Spleen (tissue), 11 donors: ENCODE results near the gene ADGRL3. TPM values are rescaled to one million over a fixed set of nuclear protein-coding genes. Genes with fewer than 3 reads are reported as not detected.

Source experiments
- DNase-seq: peaks from one replicate; pipeline ENCODE4 v3.0.0-alpha.2; 2020
- H3K27ac ChIP-seq, 8 donors: fragments of 200-600 bp; sonication (generic) in 7 of 8; 1 replicate in 4 of 8; 2 replicates in 4 of 8; pipeline versions ENCODE4 v1.5.0 to v1.8.0; 2016 to 2021; ENCODE audit warnings: inconsistent platforms in 4 of 8, mild to moderate bottlenecking in 4 of 8, moderate library complexity in 1 of 8
- H3K27me3 ChIP-seq, 7 donors: fragments of 200-600 bp; sonication (generic) in 6 of 7; replicated peaks in 1 of 7; 1 replicate in 4 of 7; 2 replicates in 3 of 7; pipeline versions ENCODE4 v1.5.0 to v1.8.0; 2016 to 2021; ENCODE audit warnings: inconsistent platforms in 3 of 7, mild to moderate bottlenecking in 1 of 7
- H3K36me3 ChIP-seq, 6 donors: fragments of 200-600 bp; sonication (generic) in 5 of 6; 1 replicate in 4 of 6; 2 replicates in 2 of 6; pipeline versions ENCODE4 v1.5.0 to v1.8.0; 2016 to 2021; ENCODE audit warnings: inconsistent platforms in 2 of 6
- H3K4me1 ChIP-seq, 6 donors: fragments of 200-600 bp; sonication (generic) in 5 of 6; 1 replicate in 3 of 6; 2 replicates in 3 of 6; pipeline versions ENCODE4 v1.5.0 to v1.8.0; 2016 to 2021; ENCODE audit warnings: inconsistent platforms in 3 of 6
- H3K4me3 ChIP-seq, 8 donors: fragments of 200-600 bp; sonication (generic) in 7 of 8; 1 replicate in 4 of 8; 2 replicates in 4 of 8; pipeline versions ENCODE4 v1.5.0 to v1.8.0; 2016 to 2021; ENCODE audit warnings: inconsistent platforms in 4 of 8, mild to moderate bottlenecking in 4 of 8, moderate library complexity in 2 of 8
- H3K9me3 ChIP-seq, 8 donors: fragments of 200-600 bp; sonication (generic) in 7 of 8; 1 replicate in 4 of 8; 2 replicates in 4 of 8; pipeline versions ENCODE4 v1.5.0 to v1.8.0; 2016 to 2021; ENCODE audit warnings: inconsistent platforms in 4 of 8
- POLR2A ChIP-seq, 3 donors: fragments of 450-650 bp; IDR thresholded peaks; one replicate each; pipeline ENCODE4 v1.5.1; 2017; ENCODE audit warnings: antibody characterized with exemption in 3 of 3, mild to moderate bottlenecking in 1 of 3
- POLR2AphosphoS5 ChIP-seq, 3 donors: sonication (generic); formaldehyde crosslinking; IDR thresholded peaks; one replicate each; pipeline ENCODE4 v1.5.1; 2017; ENCODE audit warnings: antibody characterized with exemption in 3 of 3
- WGBS, 5 donors: extraction: QIAGEN DNeasy Blood & Tissue Kit in 3 of 5; methylation state at CpG; one replicate each; pipeline versions ENCODE4 v1.1.5 to v1.1.7; 2013 to 2018; 5-methylcytosine and 5-hydroxymethylcytosine counted together
- intact Hi-C: fragments of 100-400 bp; cut with DNase I; formaldehyde crosslinking; loops from one replicate; pipeline ENCODE4 v1.15.0; 2023; ENCODE audit warnings: low total_unique reads
- polyA plus RNA-seq, 3 donors: library from polyadenylated mRNA; stranded (reverse); fragments of 200-250 nt; gene quantifications; one replicate each; pipeline ENCODE4 v1.2.1, GENCODE V29; 2013
- total RNA-seq, 7 donors: library from RNA; depleted of rRNA in 3 of 7; stranded (reverse); fragments of >200 nt in 3 of 7; fragmentation: NEBNext Ultra II Directional in 4 of 7; extraction: Animal tissue kit (Norgen Biotek cat#: 25700) in 4 of 7; gene quantifications; one replicate each; pipeline versions ENCODE4 v1.1.0 to v1.2.1, GENCODE V29; 2016 to 2021
- TF ChIP-seq, protein P1 (sequence below), 11 experiments: fragments of 200-600 bp in 7 of 11; fragments of 450-650 bp in 4 of 11; sonication (generic) in 4 of 11; IDR thresholded peaks in 8 of 11; conservative IDR thresholded peaks in 3 of 11; 1 replicate in 7 of 11; 2 replicates in 4 of 11; pipeline versions ENCODE4 v1.4.0 to v1.8.0; 2016 to 2021; ENCODE audit warnings: antibody characterized with exemption in 11 of 11, inconsistent platforms in 4 of 11, mild to moderate bottlenecking in 1 of 11
- donor health status: healthy with polysubstance abuse.
- donor health status: DM: no; HTN: no; CAD: no; lungs with moderate emphysema.
- donor health status: DM: no; HTN: no; CAD: no.
- donor health status: Bipolar disorder and iron deficiency.
- donor health status: healthy.
- donor health status: DM: no; HTN: no; CAD: no.
- donor health status: DM: yes; HTN: yes; CAD: no.

ADGRL3 gene
- total and polyA plus RNA-seq, 10 donors = 0.09 to 0.92 (median 0.46) TPM; not detected in 1

DNA sequence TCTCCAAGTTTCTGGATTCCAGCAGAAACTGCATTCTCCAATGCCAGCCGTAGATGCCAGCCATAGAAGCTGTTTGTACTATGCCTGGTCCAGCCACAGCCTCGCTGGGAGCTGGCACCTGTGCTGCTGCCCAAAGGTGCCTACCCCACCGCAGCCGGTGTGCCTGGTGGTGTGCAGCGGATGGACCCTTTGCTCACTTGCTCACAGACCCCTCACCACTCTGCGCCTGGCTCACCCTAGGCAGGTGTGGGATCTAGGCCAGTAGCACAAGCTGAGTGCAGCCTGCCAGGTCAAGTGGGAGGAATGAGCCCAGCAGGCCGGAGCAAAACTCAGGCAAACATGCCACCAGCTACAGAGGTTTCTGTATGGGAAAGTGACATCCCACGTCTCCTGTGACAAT is 463.2 kb downstream of the ADGRL3 start:
- no peaks in the 10 kb centered on the region for H3K36me3 ChIP-seq
- no peak overlapping the region for H3K4me3 ChIP-seq
- no peaks in the 10 kb centered on the region for H3K27me3 ChIP-seq
- intact Hi-C loops = no loop called here
- no peak for DNase-seq
- 77 to 96% (median 87%) methylated on average over 4 to 8 of the region's 8 CpGs for WGBS, 5 donors
- H3K9me3 ChIP-seq = peaks cover 0 to 21% (median 11%) of the 10 kb centered on the region in 8 donors
- no peaks in the 10 kb centered on the region for H3K4me1 ChIP-seq
- TF ChIP-seq, protein P1, sequence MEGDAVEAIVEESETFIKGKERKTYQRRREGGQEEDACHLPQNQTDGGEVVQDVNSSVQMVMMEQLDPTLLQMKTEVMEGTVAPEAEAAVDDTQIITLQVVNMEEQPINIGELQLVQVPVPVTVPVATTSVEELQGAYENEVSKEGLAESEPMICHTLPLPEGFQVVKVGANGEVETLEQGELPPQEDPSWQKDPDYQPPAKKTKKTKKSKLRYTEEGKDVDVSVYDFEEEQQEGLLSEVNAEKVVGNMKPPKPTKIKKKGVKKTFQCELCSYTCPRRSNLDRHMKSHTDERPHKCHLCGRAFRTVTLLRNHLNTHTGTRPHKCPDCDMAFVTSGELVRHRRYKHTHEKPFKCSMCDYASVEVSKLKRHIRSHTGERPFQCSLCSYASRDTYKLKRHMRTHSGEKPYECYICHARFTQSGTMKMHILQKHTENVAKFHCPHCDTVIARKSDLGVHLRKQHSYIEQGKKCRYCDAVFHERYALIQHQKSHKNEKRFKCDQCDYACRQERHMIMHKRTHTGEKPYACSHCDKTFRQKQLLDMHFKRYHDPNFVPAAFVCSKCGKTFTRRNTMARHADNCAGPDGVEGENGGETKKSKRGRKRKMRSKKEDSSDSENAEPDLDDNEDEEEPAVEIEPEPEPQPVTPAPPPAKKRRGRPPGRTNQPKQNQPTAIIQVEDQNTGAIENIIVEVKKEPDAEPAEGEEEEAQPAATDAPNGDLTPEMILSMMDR (IDR thresholded peaks at IDR 0.05 in 8 of 11, conservative IDR thresholded peaks at IDR 0.05 in 3 of 11) = no peak
- TF ChIP-seq POLR2A (IDR thresholded peaks at IDR 0.05) (no peak), POLR2AphosphoS5 (IDR thresholded peaks at IDR 0.05) (no peak)
- no peak overlapping the region for H3K27ac ChIP-seq

DNA sequence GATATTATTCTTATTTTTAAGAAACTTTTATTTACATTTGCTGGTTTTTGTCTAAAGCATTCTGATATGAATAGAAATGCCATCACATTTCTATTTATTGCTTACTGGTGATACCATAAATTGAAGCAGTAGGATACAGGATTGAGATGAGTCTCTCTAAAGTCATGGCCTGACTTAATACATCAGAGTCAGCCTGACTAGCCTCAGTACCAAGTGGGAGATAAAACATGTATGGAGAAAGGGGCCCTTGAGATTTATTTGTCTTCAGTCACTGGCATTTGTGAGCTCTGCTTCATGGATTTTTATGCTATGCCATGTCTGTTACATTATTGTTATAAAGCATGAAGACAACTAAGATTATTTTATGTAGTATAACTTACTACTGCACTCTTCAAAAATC is 465.5 kb downstream of the ADGRL3 start:
- H3K9me3 ChIP-seq = peaks cover 0 to 34% (median 17%) of the 10 kb centered on the region in 8 donors
- H3K36me3 ChIP-seq = no peaks in the 10 kb centered on the region
- H3K4me3 ChIP-seq = no peak overlapping the region
- TF ChIP-seq, protein P1 (IDR thresholded peaks at IDR 0.05 in 8 of 11, conservative IDR thresholded peaks at IDR 0.05 in 3 of 11) = no peak
- no peak for TF ChIP-seq POLR2AphosphoS5 (IDR thresholded peaks at IDR 0.05)
- H3K27me3 ChIP-seq = no peaks in the 10 kb centered on the region
- no peaks in the 10 kb centered on the region for H3K4me1 ChIP-seq
- no peak overlapping the region for H3K27ac ChIP-seq
- DNase-seq = no peak
- intact Hi-C loops = no loop called here

DNA sequence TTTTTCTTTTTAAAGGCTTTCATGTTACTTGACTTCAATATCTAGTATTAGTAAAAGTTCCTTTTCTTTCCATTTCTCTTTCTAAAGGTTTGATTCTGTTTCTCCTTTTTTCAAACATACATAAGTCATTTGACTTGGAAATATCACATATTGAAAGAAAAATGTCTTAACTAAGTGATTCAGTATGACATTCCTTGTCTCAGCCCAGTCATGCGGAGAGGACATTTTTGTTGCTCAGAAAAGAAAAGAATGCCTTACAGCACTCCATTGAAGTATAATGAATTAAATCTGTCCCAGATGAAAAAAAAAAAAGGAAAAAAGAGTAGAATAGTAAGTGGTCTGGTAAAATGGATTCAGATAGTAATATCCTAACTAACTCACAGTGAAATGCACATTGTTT is 466.1 kb downstream of the ADGRL3 start:
- H3K27me3 ChIP-seq = no peaks in the 10 kb centered on the region
- H3K27ac ChIP-seq = no peak overlapping the region
- intact Hi-C loops = no loop called here
- H3K9me3 ChIP-seq = peaks cover 0 to 39% (median 20%) of the 10 kb centered on the region in 8 donors
- DNase-seq = no peak
- no peak overlapping the region for H3K4me3 ChIP-seq
- no peaks in the 10 kb centered on the region for H3K4me1 ChIP-seq
- no peaks in the 10 kb centered on the region for H3K36me3 ChIP-seq
- TF ChIP-seq, protein P1 (IDR thresholded peaks at IDR 0.05 in 8 of 11, conservative IDR thresholded peaks at IDR 0.05 in 3 of 11) = no peak
- WGBS, 5 donors = 86 to 91% (median 90%) methylated on average over 1 of the region's 1 CpG

DNA sequence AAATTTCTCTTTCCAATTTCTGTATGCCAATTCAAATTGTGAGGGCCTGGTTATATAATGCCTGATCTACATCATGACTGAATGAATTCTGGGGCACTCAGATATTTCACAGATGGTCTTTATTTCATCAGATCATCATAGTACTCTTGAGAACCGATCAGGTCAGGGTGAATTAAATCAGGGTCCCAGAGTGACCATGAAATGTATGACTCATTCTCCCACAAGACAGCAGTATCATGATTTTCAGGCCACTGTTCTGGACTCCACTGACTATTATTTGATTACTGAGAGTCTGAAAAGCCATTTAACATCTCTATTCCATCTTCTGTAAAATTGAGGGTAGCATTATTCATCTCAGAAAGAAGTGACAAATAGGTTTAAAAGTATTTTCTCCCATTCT is 471.5 kb downstream of the ADGRL3 start:
- WGBS, 5 donors = 61 to 88% (median 75%) methylated on average over 1 of the region's 1 CpG
- DNase-seq = no peak
- Histone ChIP-seq H3K9me3 (peaks cover 0 to 27% (median 15%) of the 10 kb centered on the region in 8 donors), H3K4me1 (no peaks in the 10 kb centered on the region), H3K27me3 (no peaks in the 10 kb centered on the region), H3K36me3 (no peaks in the 10 kb centered on the region), H3K4me3 (no peak overlapping the region), H3K27ac (no peak overlapping the region)
- intact Hi-C loops = no loop called here
- TF ChIP-seq POLR2A (IDR thresholded peaks at IDR 0.05) = no peak
- TF ChIP-seq, protein P1 (IDR thresholded peaks at IDR 0.05 in 8 of 11, conservative IDR thresholded peaks at IDR 0.05 in 3 of 11) = no peak
- TF ChIP-seq POLR2AphosphoS5 (IDR thresholded peaks at IDR 0.05) = no peak
